K562 (cell line): ENCODE data around the gene DIAPH3. TPM values are rescaled to one million over a fixed set of nuclear protein-coding genes. Genes with fewer than 3 reads are reported as not detected.

ENCODE experiments used
- ATAC-seq: fragments of 200-7000 bp; cut with Tn5 transposase; 3 replicates; pipeline ENCODE4 v1.9.1; 2020; ENCODE audit warnings: moderate library complexity
- BruUV-seq: library from RNA; stranded (reverse); fragments of 400-500 nt; replicated peaks from 2 replicates; lab custom pipeline; 2021; lab: Mats Ljungman, UMichigan
- CTCF ChIA-PET: fragments of 300-600 bp; formaldehyde crosslinking; extraction: SDS; loops from one replicate; lab custom pipeline; 2021; ENCODE audit warnings: low intra/inter-chr PET ratio; lab: Yijun Ruan, JAX
- POLR2A ChIA-PET: fragments of 300-600, 350-650 bp; sonication (Branson Sonifier 250); formaldehyde crosslinking; extraction: SDS; loops from one replicate; lab custom pipeline; 2021; ENCODE audit warnings: antibody characterized with exemption, inconsistent platforms; lab: Yijun Ruan, JAX
- DNase-seq, 4 experiments: peaks; one replicate each; pipeline versions ENCODE4 v3.0.0 to v3.0.0-alpha.2; 2011 to 2018; ENCODE audit warnings: low spot score in 3 of 4, mixed read lengths in 3 of 4; ENCODE audit errors: extremely low read depth in 1 of 4
- FAIRE-seq: peaks from 2 replicates; lab custom pipeline; 2011; peaks lifted over from hg19 to GRCh38; lab: Jason Lieb, UNC
- H2AFZ ChIP-seq: 2 replicates; pipeline ENCODE4 v1.6.0; 2011; ENCODE audit warnings: low read depth, low read length, control low read depth, inconsistent platforms
- H3K27ac ChIP-seq: fragments of 200-600 bp; 3 replicates; pipeline ENCODE4 v1.8.0; 2011; ENCODE audit warnings: low read depth, mild to moderate bottlenecking, control low read depth, inconsistent platforms, low read length, moderate library complexity, mixed read lengths; ENCODE audit errors: extremely low read depth
- H3K27me3 ChIP-seq, 2 experiments: fragments of 300-600 bp in 1 of 2; 2 replicates in 1 of 2; 3 replicates in 1 of 2; pipeline versions ENCODE4 v1.6.0 to v1.8.0; 2011; ENCODE audit warnings: inconsistent platforms in 2 of 2, low read length in 2 of 2, mild to moderate bottlenecking in 1 of 2, mixed read lengths in 1 of 2, moderate library complexity in 1 of 2; ENCODE audit not compliant: control insufficient read depth in 2 of 2, insufficient read depth in 2 of 2
- H3K36me3 ChIP-seq: fragments of 300-600 bp; 3 replicates; pipeline ENCODE4 v1.8.0; 2011; ENCODE audit warnings: mild to moderate bottlenecking, low read length, inconsistent platforms; ENCODE audit not compliant: control insufficient read depth, insufficient read depth
- H3K4me1 ChIP-seq, 2 experiments: fragments of 200-600 bp in 1 of 2; replicated peaks in 1 of 2; 2 replicates in 1 of 2; 3 replicates in 1 of 2; pipeline versions ENCODE4 v1.5.1 to v1.8.0; 2011; ENCODE audit warnings: inconsistent platforms in 2 of 2, low read length in 2 of 2, mild to moderate bottlenecking in 1 of 2, mixed read lengths in 1 of 2, moderate library complexity in 1 of 2; ENCODE audit not compliant: control insufficient read depth in 2 of 2, insufficient read depth in 2 of 2
- H3K4me2 ChIP-seq: 2 replicates; pipeline ENCODE4 v1.6.1; 2011; ENCODE audit warnings: low read length, control low read depth, inconsistent platforms, mixed read lengths; ENCODE audit not compliant: insufficient read depth
- H3K4me3 ChIP-seq: fragments of 200-600 bp; sonication (generic), shearing (Covaris generic); 2 replicates; pipeline ENCODE4 v1.5.1; 2016; ENCODE audit warnings: control low read depth, inconsistent platforms
- H3K79me2 ChIP-seq: fragments of 200-600 bp; 3 replicates; pipeline ENCODE4 v1.8.0; 2011; ENCODE audit warnings: low read length, inconsistent platforms; ENCODE audit not compliant: control insufficient read depth, insufficient read depth
- H3K9ac ChIP-seq, 2 experiments: 2 replicates each; pipeline versions ENCODE4 v1.6.0 to v1.6.1; 2011; ENCODE audit warnings: low read depth in 2 of 2, low read length in 2 of 2, control low read depth in 1 of 2, inconsistent platforms in 1 of 2, mild to moderate bottlenecking in 1 of 2, mixed read lengths in 1 of 2; ENCODE audit not compliant: insufficient read depth in 1 of 2
- H3K9me1 ChIP-seq: one replicate; pipeline ENCODE4 v1.6.0; 2011; ENCODE audit warnings: inconsistent platforms, mild to moderate bottlenecking, low read length, moderate library complexity; ENCODE audit not compliant: control insufficient read depth, insufficient read depth
- H3K9me3 ChIP-seq: replicated peaks from 2 replicates; pipeline ENCODE4 v1.5.1; 2011; ENCODE audit warnings: low read depth, low read length, inconsistent platforms; ENCODE audit not compliant: control insufficient read depth, insufficient read depth
- H4K20me1 ChIP-seq: replicated peaks from 2 replicates; pipeline ENCODE4 v1.6.1; 2011; ENCODE audit warnings: low read length, inconsistent platforms, mixed read lengths; ENCODE audit not compliant: control insufficient read depth, insufficient read depth
- C11orf30 ChIP-seq: fragments of 450-650 bp; IDR thresholded peaks from 2 replicates; pipeline ENCODE4 v1.6.1; 2016; ENCODE audit warnings: low read depth, mild to moderate bottlenecking
- CTBP1 ChIP-seq: fragments of 450-650 bp; IDR thresholded peaks from 2 replicates; pipeline ENCODE4 v1.6.1; 2016; ENCODE audit warnings: borderline replicate concordance
- HMG20B ChIP-seq: fragments of 250-450 bp; sonication (Bioruptor Pico); IDR thresholded peaks from 2 replicates; pipeline ENCODE4 v1.5.0; 2021; ENCODE audit warnings: mild to moderate bottlenecking
- MAFF ChIP-seq: IDR thresholded peaks from 2 replicates; pipeline ENCODE4 v1.6.1; 2012; ENCODE audit warnings: low read length, improper control_type of control experiment
- MCM2 ChIP-seq: fragments of 450-650 bp; IDR thresholded peaks from 2 replicates; pipeline ENCODE4 v1.6.1; 2017; ENCODE audit warnings: low read depth, mild to moderate bottlenecking
- PHF20 ChIP-seq: fragments of 450-650 bp; IDR thresholded peaks from 2 replicates; pipeline ENCODE4 v1.6.1; 2018; ENCODE audit not compliant: partially characterized antibody
- SREBF1 ChIP-seq: fragments of 150-350 bp; IDR thresholded peaks from 2 replicates; pipeline ENCODE4 v1.6.1; 2014; ENCODE audit warnings: antibody characterized with exemption, low read depth, low read length, borderline replicate concordance
- ZNF316 ChIP-seq: fragments of 450-650 bp; IDR thresholded peaks from 2 replicates; pipeline ENCODE4 v1.6.1; 2016
- ZNF695 ChIP-seq: fragments of 450-650 bp; formaldehyde crosslinking; IDR thresholded peaks from 2 replicates; pipeline ENCODE4 v1.4.0; 2020; ENCODE audit warnings: mild to moderate bottlenecking, moderate library complexity
- WGBS: fragments of 100-300 bp; shearing (Covaris generic); methylation state at CpG from one replicate; pipeline ENCODE4 v1.1.6; 2016; ENCODE audit warnings: low coverage, mixed read lengths; ENCODE audit not compliant: insufficient coverage; ENCODE audit errors: missing lambda C conversion rate; 5-methylcytosine and 5-hydroxymethylcytosine counted together
- in situ Hi-C: fragments of 300-500 bp; cut with MboI; formaldehyde crosslinking; loops from 4 replicates; pipeline ENCODE4 v1.15.0; 2018; ENCODE audit warnings: inconsistent platforms, mixed read lengths
- intact Hi-C: fragments of 100-400 bp; cut with micrococcal nuclease; formaldehyde crosslinking; loops from 2 replicates; pipeline ENCODE4 v1.14.2; 2022
- polyA plus RNA-seq, 8 experiments: library from polyadenylated mRNA; depleted of rRNA in 4 of 8; stranded (reverse) in 5 of 8; unstranded in 3 of 8; fragments of >200 nt; fragmentation: Nextera tagmentation in 2 of 8; fragmentation: Illumina TruSeq in 1 of 8; extraction: Ambion mirVana in 2 of 8; extraction: Trizol in 1 of 8; gene quantifications; 2 replicates each; pipeline versions ENCODE4 v1.2.1 to v1.2.3, GENCODE V29; 2011 to 2014; ENCODE audit warnings: inconsistent platforms in 1 of 8, missing spikeins in 1 of 8
- total RNA-seq, 7 experiments: library from RNA; depleted of rRNA in 6 of 7; stranded (reverse); fragments of >200 nt in 6 of 7; fragmentation: Illumina TruSeq in 2 of 7; extraction: Trizol in 2 of 7; gene quantifications; 2 replicates each; pipeline versions ENCODE4 v1.2.1 to v1.2.3, GENCODE V29; 2011 to 2021; ENCODE audit warnings: low replicate concordance in 1 of 7
- TF ChIP-seq, protein P1 (sequence below): sonication (generic); formaldehyde crosslinking; IDR thresholded peaks from 2 replicates; pipeline ENCODE4 v1.8.1; 2023; ENCODE audit warnings: mild to moderate bottlenecking, missing genetic modification reagents
- TF ChIP-seq, protein P2 (sequence below): fragments of 250-450 bp; sonication (Bioruptor Pico); IDR thresholded peaks from 2 replicates; pipeline ENCODE4 v1.9.0; 2021; ENCODE audit warnings: mild to moderate bottlenecking

DIAPH3 gene
- total and polyA plus RNA-seq, 9 of the 15 experiments (the other 6 are each of a cell fraction or from before 2014, with no cell fraction given): 9.0 to 18.7 (median 14.7) TPM

DNA sequence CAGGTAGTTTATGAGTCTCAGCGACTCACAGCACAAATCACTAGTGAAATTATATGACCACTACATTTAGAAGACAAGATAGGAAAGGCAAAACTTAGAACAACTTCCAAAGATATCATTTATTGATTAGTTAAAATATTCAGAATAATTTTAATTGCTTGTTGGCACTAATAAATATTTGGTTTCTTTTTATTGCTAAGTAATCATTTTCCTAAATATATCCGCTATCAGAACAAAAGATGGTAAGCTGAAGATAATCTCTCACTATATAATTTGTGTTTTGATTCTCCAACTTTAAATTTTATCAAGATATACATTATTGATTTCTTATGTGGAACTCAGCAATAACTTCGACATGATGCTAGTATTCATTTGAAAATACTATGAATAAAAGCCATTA is 248.5 kb downstream of the DIAPH3 start:
- no peak overlapping the region for H3K27ac ChIP-seq
- TF ChIP-seq ZNF316 (peak; percentile 70), C11orf30 (peak; percentile 50; the same call in 1 of the 2 replicates), MAFF (peak; percentile 10; the same call in 1 of the 2 replicates), CTBP1 (no peak)
- no peak overlapping the region for H3K4me2 ChIP-seq
- no peak overlapping the region for H3K4me3 ChIP-seq
- DNase-seq (no peak), FAIRE-seq (no peak), ATAC-seq (no peak)
- no TSS peak for BruUV-seq
- no peaks in the 10 kb centered on the region for H3K79me2 ChIP-seq
- H3K9me1 ChIP-seq: no peaks in the 10 kb centered on the region
- CTCF ChIA-PET: no interaction called here
- whole genome bisulfite sequencing: 76% methylated on average over 3 of the region's 3 CpGs
- H2AFZ ChIP-seq: no peak overlapping the region
- H3K27me3 ChIP-seq: no peaks in the 10 kb centered on the region
- in situ Hi-C loops: loop anchor here (25.0 kb wide), 1 partner anchor 453 kb away; no protein-coding TSS in a partner anchor
- H3K9me3 ChIP-seq: no peaks in the 10 kb centered on the region
- H3K36me3 ChIP-seq: no peaks in the 10 kb centered on the region
- no peaks in the 10 kb centered on the region; a peak in 1 of 5 replicates for H3K4me1 ChIP-seq
- POLR2A ChIA-PET: interaction anchor here (0.7 kb wide), 1 partner anchor 411 kb away, joined by 3 read pairs; no protein-coding TSS in a partner anchor
- H4K20me1 ChIP-seq: no peaks in the 10 kb centered on the region
- intact Hi-C loops: no loop called here
- no peak overlapping the region for H3K9ac ChIP-seq

DNA sequence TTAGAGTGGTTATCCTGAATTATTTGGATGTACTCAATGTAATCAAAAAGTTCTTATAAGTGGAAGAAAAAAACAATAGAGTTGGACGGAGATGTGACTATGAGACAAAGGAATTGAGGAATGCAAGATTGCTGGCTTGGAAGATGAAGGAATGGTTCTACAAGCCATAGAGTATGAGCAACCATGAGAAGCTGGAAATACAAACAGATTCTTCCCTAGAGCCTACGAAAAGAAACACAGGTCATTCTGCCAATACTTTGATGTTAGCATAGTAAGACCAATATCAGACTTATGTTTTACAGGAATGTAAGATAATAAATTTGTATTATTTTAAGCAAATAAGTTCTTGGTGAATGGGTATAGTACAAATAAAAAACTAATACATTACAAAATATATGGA is 249.2 kb downstream of the DIAPH3 start:
- H4K20me1 ChIP-seq: no peaks in the 10 kb centered on the region
- ATAC-seq: no peak
- no peaks in the 10 kb centered on the region for H3K9me1 ChIP-seq
- ChIA-PET CTCF (no interaction called here), POLR2A (no interaction called here)
- no peak overlapping the region for H3K9ac ChIP-seq
- H3K27ac ChIP-seq: no peak overlapping the region
- no peak for FAIRE-seq
- H3K4me1 ChIP-seq: no peaks in the 10 kb centered on the region; a peak in 1 of 5 replicates
- no TSS peak for BruUV-seq
- H3K79me2 ChIP-seq: no peaks in the 10 kb centered on the region
- TF ChIP-seq HMG20B (CRISPR knock-in tag): no peak
- no peak for TF ChIP-seq ZNF695
- TF ChIP-seq, protein P1, sequence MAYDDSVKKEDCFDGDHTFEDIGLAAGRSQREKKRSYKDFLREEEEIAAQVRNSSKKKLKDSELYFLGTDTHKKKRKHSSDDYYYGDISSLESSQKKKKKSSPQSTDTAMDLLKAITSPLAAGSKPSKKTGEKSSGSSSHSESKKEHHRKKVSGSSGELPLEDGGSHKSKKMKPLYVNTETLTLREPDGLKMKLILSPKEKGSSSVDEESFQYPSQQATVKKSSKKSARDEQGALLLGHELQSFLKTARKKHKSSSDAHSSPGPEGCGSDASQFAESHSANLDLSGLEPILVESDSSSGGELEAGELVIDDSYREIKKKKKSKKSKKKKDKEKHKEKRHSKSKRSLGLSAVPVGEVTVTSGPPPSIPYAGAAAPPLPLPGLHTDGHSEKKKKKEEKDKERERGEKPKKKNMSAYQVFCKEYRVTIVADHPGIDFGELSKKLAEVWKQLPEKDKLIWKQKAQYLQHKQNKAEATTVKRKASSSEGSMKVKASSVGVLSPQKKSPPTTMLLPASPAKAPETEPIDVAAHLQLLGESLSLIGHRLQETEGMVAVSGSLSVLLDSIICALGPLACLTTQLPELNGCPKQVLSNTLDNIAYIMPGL (CRISPR knock-in tag): no peak
- no peak for TF ChIP-seq SREBF1
- TF ChIP-seq PHF20: no peak
- no peak for TF ChIP-seq MCM2
- TF ChIP-seq, protein P2, sequence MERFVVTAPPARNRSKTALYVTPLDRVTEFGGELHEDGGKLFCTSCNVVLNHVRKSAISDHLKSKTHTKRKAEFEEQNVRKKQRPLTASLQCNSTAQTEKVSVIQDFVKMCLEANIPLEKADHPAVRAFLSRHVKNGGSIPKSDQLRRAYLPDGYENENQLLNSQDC (CRISPR knock-in tag): no peak
- no peak overlapping the region for H3K4me3 ChIP-seq
- no peaks in the 10 kb centered on the region for H3K27me3 ChIP-seq
- H3K4me2 ChIP-seq: no peak overlapping the region
- 77% methylated on average over 2 of the region's 2 CpGs for WGBS
- DNase-seq: no peak
- in situ Hi-C loops (loop anchor here (25.0 kb wide), 1 partner anchor 452 kb away; no protein-coding TSS in a partner anchor), intact Hi-C loops (no loop called here)
- no peaks in the 10 kb centered on the region for H3K36me3 ChIP-seq
- no peaks in the 10 kb centered on the region for H3K9me3 ChIP-seq
- no peak overlapping the region for H2AFZ ChIP-seq
